ENCODE measurements around the gene ZNF710.

Gene ZNF710

GRCh38 chr15:90020021-90020735 is 19.1 kb downstream of the ZNF710 start:
- no peak for DNase-seq

- no peak for DNase-seq
Observed at GRCh38 chr15:90020936-90021507, 19.9 kb downstream of the ZNF710 start.

- no peak for DNase-seq
Observed at GRCh38 chr15:90022345-90022744, 21.2 kb downstream of the ZNF710 start.

GRCh38 chr15:90022905-90023700 is 22.0 kb downstream of the ZNF710 start:
- no peak for DNase-seq

- DNase-seq, result no peak
Observed at GRCh38 chr15:90024406-90024805, 23.3 kb downstream of the ZNF710 start.

- no peak for DNase-seq
Observed at GRCh38 chr15:90025489-90026033, 24.4 kb downstream of the ZNF710 start.

GRCh38 chr15:90028376-90028944 is 27.3 kb downstream of the ZNF710 start:
- no peak for DNase-seq

GRCh38 chr15:90029024-90029423 is 27.9 kb downstream of the ZNF710 start:
- no peak for DNase-seq

GRCh38 chr15:90030376-90030775 is 29.3 kb downstream of the ZNF710 start:
- no peak for DNase-seq

GRCh38 chr15:90031231-90031791 is 30.2 kb downstream of the ZNF710 start:
- DNase-seq, result peak; percentile 24

- no peak for DNase-seq
Observed at GRCh38 chr15:90033006-90033405, 31.9 kb downstream of the ZNF710 start.

- no peak for DNase-seq
Observed at GRCh38 chr15:90033448-90033847, 32.3 kb downstream of the ZNF710 start.

GRCh38 chr15:90035095-90035839 is 34.1 kb downstream of the ZNF710 start:
- DNase-seq, result no peak

GRCh38 chr15:90035840-90036230 is 34.7 kb downstream of the ZNF710 start:
- DNase-seq, result peak; percentile 13

- DNase-seq, result no peak
Observed at GRCh38 chr15:90036343-90036742, 35.2 kb downstream of the ZNF710 start.

GRCh38 chr15:90036806-90037510 is 35.8 kb downstream of the ZNF710 start:
- DNase-seq, result no peak

- no peak for DNase-seq
Observed at GRCh38 chr15:90037511-90037860, 36.4 kb downstream of the ZNF710 start.

- peak; percentile 72 for DNase-seq
Observed at GRCh38 chr15:90037961-90038631, 37.0 kb downstream of the ZNF710 start.

GRCh38 chr15:90038632-90039095 is 37.5 kb downstream of the ZNF710 start:
- no peak for DNase-seq

- no peak for DNase-seq
Observed at GRCh38 chr15:90039996-90040395, 38.9 kb downstream of the ZNF710 start.

GRCh38 chr15:90040618-90041017 is 39.5 kb downstream of the ZNF710 start:
- DNase-seq, result no peak

Measured in activated CD4-positive, alpha-beta T cell treated with anti-CD3 and anti-CD28 coated beads for 48 hours (primary cell).